HepG2 (cell line): ENCODE results near the gene MTM1. TPM values are rescaled to one million over a fixed set of nuclear protein-coding genes. Genes with fewer than 3 reads are reported as not detected.

ENCODE experiments used
- ATAC-seq: fragments of 200-7000 bp; cut with Tn5 transposase; 3 replicates; pipeline ENCODE4 v1.9.1; 2020; ENCODE audit warnings: mild to moderate bottlenecking, moderate library complexity
- BruUV-seq: library from RNA; stranded (reverse); fragments of 400-500 nt; replicated peaks from 2 replicates; lab custom pipeline; 2021; lab: Mats Ljungman, UMichigan
- CTCF ChIA-PET: fragments of 300-600 bp; formaldehyde crosslinking; extraction: SDS; loops from one replicate; lab custom pipeline; 2021; ENCODE audit warnings: low total read pairs, inconsistent platforms, low intra/inter-chr PET ratio; lab: Yijun Ruan, JAX
- POLR2A ChIA-PET: fragments of 350-600 bp; sonication (Branson Sonifier 250); formaldehyde crosslinking; loops from one replicate; lab custom pipeline; 2020; ENCODE audit warnings: antibody characterized with exemption, inconsistent platforms; lab: Yijun Ruan, JAX
- DNase-seq: peaks from one replicate; pipeline ENCODE4 v3.0.0-alpha.2; 2015; ENCODE audit warnings: low spot score
- FAIRE-seq: peaks from 3 replicates; lab custom pipeline; 2011; peaks lifted over from hg19 to GRCh38; lab: Jason Lieb, UNC
- H2AFZ ChIP-seq: one replicate; pipeline ENCODE4 v1.6.1; 2011; ENCODE audit warnings: low read length, inconsistent platforms
- H3K27ac ChIP-seq: fragments of 300-600 bp; 3 replicates; pipeline ENCODE4 v1.8.0; 2011; ENCODE audit warnings: mixed run types, mild to moderate bottlenecking, mixed read lengths, low read length, inconsistent platforms; ENCODE audit not compliant: insufficient read depth; ENCODE audit errors: extremely low read length
- H3K27me3 ChIP-seq, 2 experiments: fragments of 200-600 bp in 1 of 2; 2 replicates in 1 of 2; 3 replicates in 1 of 2; pipeline versions ENCODE4 v1.6.0 to v1.8.0; 2011; ENCODE audit warnings: low read length in 2 of 2, mild to moderate bottlenecking in 2 of 2, moderate library complexity in 2 of 2, inconsistent platforms in 1 of 2; ENCODE audit not compliant: insufficient read depth in 2 of 2, control insufficient read depth in 1 of 2
- H3K36me3 ChIP-seq, 2 experiments: fragments of 200-600 bp in 1 of 2; replicated peaks in 1 of 2; 2 replicates in 1 of 2; 3 replicates in 1 of 2; pipeline versions ENCODE4 v1.5.1 to v1.8.0; 2011; ENCODE audit warnings: low read length in 2 of 2, inconsistent platforms in 1 of 2; ENCODE audit not compliant: insufficient read depth in 2 of 2, control insufficient read depth in 1 of 2
- H3K4me1 ChIP-seq: 2 replicates; pipeline ENCODE4 v1.5.1; 2012; ENCODE audit warnings: low read length, inconsistent platforms; ENCODE audit not compliant: insufficient read depth
- H3K4me2 ChIP-seq: 2 replicates; pipeline ENCODE4 v1.6.0; 2011; ENCODE audit warnings: low read depth, low read length, inconsistent platforms
- H3K4me3 ChIP-seq, 3 experiments: fragments of 200-600 bp in 1 of 3; sonication (generic), shearing (Covaris generic) in 1 of 3; replicated peaks in 1 of 3; 2 replicates each; pipeline ENCODE4 v1.5.1; 2011 to 2016; ENCODE audit warnings: low read length in 3 of 3, inconsistent platforms in 2 of 3, low read depth in 2 of 3, mild to moderate bottlenecking in 2 of 3, control low read depth in 1 of 3, mixed read lengths in 1 of 3; ENCODE audit not compliant: insufficient read depth in 1 of 3
- H3K79me2 ChIP-seq: one replicate; pipeline ENCODE4 v1.6.1; 2011; ENCODE audit warnings: low read length, inconsistent platforms; ENCODE audit not compliant: insufficient read depth
- H3K9ac ChIP-seq: 2 replicates; pipeline ENCODE4 v1.6.0; 2011; ENCODE audit warnings: mild to moderate bottlenecking, low read depth, low read length, inconsistent platforms; ENCODE audit not compliant: insufficient read depth
- H3K9me3 ChIP-seq: 2 replicates; pipeline ENCODE4 v1.5.1; 2012; ENCODE audit warnings: mild to moderate bottlenecking, low read length
- H4K20me1 ChIP-seq: 2 replicates; pipeline ENCODE4 v1.6.0; 2011; ENCODE audit warnings: inconsistent platforms, mild to moderate bottlenecking, low read length, moderate library complexity; ENCODE audit not compliant: insufficient read depth
- FOXA1 ChIP-seq, 2 experiments: fragments of 450-650 bp in 1 of 2; sonication (generic) in 1 of 2; formaldehyde crosslinking in 1 of 2; IDR thresholded peaks; 2 replicates each; pipeline versions ENCODE4 v1.4.0 to v1.6.1; 2016 to 2020; ENCODE audit warnings: missing genetic modification reagents in 1 of 2
- GABPB1 ChIP-seq: IDR thresholded peaks from 2 replicates; pipeline ENCODE4 v1.6.1; 2016; ENCODE audit warnings: mild to moderate bottlenecking, missing genetic modification reagents, moderate library complexity, missing compliant biosample characterization
- NFIB ChIP-seq: sonication (generic); formaldehyde crosslinking; IDR thresholded peaks from 2 replicates; pipeline ENCODE4 v1.9.0; 2021; ENCODE audit warnings: missing genetic modification reagents, mild to moderate bottlenecking, borderline replicate concordance
- SAP130 ChIP-seq: IDR thresholded peaks from 2 replicates; pipeline ENCODE4 v1.6.1; 2016; ENCODE audit warnings: low read depth
- TBX3 ChIP-seq: fragments of 450-650 bp; IDR thresholded peaks from 2 replicates; pipeline ENCODE4 v1.6.1; 2017; ENCODE audit warnings: antibody characterized with exemption, mild to moderate bottlenecking, inconsistent platforms, borderline replicate concordance
- ZNF225 ChIP-seq: sonication (generic); formaldehyde crosslinking; IDR thresholded peaks from 2 replicates; pipeline ENCODE4 v1.4.0; 2020; ENCODE audit warnings: mild to moderate bottlenecking, missing genetic modification reagents
- ZNF644 ChIP-seq: IDR thresholded peaks from 2 replicates; pipeline ENCODE4 v1.6.1; 2016; ENCODE audit warnings: low read depth
- WGBS: methylation state at CpG from one replicate; pipeline ENCODE4 v1.1.6; 2017; ENCODE audit warnings: low lambda C conversion rate; 5-methylcytosine and 5-hydroxymethylcytosine counted together
- in situ Hi-C: cut with HindIII; loops from 2 replicates; pipeline ENCODE4 v1.10.0; 2017; ENCODE audit warnings: low pct_unique_long_range_greater_than_20kb; ENCODE audit not compliant: extremely low pct_ligation_motif_present
- intact Hi-C: fragments of 100-400 bp; cut with micrococcal nuclease; formaldehyde crosslinking; loops from one replicate; pipeline ENCODE4 v1.10.0; 2022; ENCODE audit not compliant: unreplicated experiment
- polyA plus RNA-seq, 8 experiments: library from polyadenylated mRNA; depleted of rRNA in 3 of 8; stranded (reverse) in 7 of 8; unstranded in 1 of 8; fragments of >200 nt; fragmentation: Illumina TruSeq in 4 of 8; extraction: Trizol in 4 of 8; gene quantifications; 2 replicates each; pipeline versions ENCODE4 v1.2.1 to v1.2.3, GENCODE V29; 2011 to 2016; ENCODE audit warnings: low read depth in 4 of 8, missing spikeins in 1 of 8, mixed read lengths in 1 of 8; ENCODE audit not compliant: insufficient read depth in 1 of 8
- total RNA-seq, 5 experiments: library from RNA; depleted of rRNA; stranded (reverse); fragments of >200 nt; fragmentation: Illumina TruSeq; extraction: Trizol; gene quantifications; 2 replicates each; pipeline ENCODE4 v1.2.3, GENCODE V29; 2016; ENCODE audit warnings: low read depth in 1 of 5
- TF ChIP-seq, protein P1 (sequence below): sonication (generic); formaldehyde crosslinking; conservative IDR thresholded peaks from 2 replicates; pipeline ENCODE4 v1.8.0; 2022; ENCODE audit warnings: mild to moderate bottlenecking, moderate library complexity, missing genetic modification reagents
- TF ChIP-seq, protein P2 (sequence below): sonication (generic); formaldehyde crosslinking; IDR thresholded peaks from 2 replicates; pipeline ENCODE4 v1.5.1; 2020; ENCODE audit warnings: missing genetic modification reagents, mild to moderate bottlenecking, borderline replicate concordance
- TF ChIP-seq, protein P3 (sequence below): IDR thresholded peaks from 2 replicates; pipeline ENCODE4 v1.4.0; 2020; ENCODE audit warnings: mild to moderate bottlenecking, missing genetic modification reagents

MTM1 gene
- total and polyA plus RNA-seq, 2 of the 13 experiments (the other 11 are each of a cell fraction or from before 2014, with no cell fraction given) = 12.0 to 15.2 TPM

DNA sequence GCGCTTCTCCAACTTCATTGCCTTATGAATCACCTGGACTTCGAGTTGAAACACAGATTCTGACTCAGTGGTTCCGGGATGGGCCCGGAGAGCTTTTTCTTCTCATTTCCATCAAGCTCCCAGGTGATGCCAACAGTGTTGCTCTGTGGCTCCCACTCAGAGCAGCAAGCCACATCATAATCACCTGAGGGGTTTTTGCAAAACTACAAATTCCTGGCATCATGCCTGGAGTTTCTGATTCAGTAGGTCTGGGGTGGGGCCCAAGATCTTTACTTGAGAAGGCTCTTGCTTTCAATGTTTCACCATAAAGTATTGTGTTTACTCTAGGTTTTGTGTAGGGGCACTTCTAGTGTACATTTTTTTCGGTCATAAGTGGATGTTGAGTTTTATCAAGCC lies 7.0 kb downstream of the MTM1 start:
- H4K20me1 ChIP-seq = 0 out of 2 replicates have a peak, but pooled peaks cover 3% of the 10 kb centered on the region
- peaks cover 91% of the 10 kb centered on the region for H3K79me2 ChIP-seq
- intact Hi-C loops (no loop called here), in situ Hi-C loops (no loop called here)
- BruUV-seq = no TSS peak
- WGBS = 67% methylated on average over 1 of the region's 5 CpGs
- no peak overlapping the region for H2AFZ ChIP-seq
- H3K9ac ChIP-seq = no peak overlapping the region
- no peak for FAIRE-seq
- DNase-seq = no peak
- ChIA-PET POLR2A (no interaction called here), CTCF (no interaction called here)
- H3K36me3 ChIP-seq = no peaks in the 10 kb centered on the region; a peak in 1 of 5 replicates
- H3K4me1 ChIP-seq = peaks cover 82% of the 10 kb centered on the region
- H3K27ac ChIP-seq = peak overlapping the region; percentile 13
- ATAC-seq = no peak
- no peaks in the 10 kb centered on the region for H3K9me3 ChIP-seq
- no peak overlapping the region for H3K4me3 ChIP-seq
- TF ChIP-seq, protein P1, sequence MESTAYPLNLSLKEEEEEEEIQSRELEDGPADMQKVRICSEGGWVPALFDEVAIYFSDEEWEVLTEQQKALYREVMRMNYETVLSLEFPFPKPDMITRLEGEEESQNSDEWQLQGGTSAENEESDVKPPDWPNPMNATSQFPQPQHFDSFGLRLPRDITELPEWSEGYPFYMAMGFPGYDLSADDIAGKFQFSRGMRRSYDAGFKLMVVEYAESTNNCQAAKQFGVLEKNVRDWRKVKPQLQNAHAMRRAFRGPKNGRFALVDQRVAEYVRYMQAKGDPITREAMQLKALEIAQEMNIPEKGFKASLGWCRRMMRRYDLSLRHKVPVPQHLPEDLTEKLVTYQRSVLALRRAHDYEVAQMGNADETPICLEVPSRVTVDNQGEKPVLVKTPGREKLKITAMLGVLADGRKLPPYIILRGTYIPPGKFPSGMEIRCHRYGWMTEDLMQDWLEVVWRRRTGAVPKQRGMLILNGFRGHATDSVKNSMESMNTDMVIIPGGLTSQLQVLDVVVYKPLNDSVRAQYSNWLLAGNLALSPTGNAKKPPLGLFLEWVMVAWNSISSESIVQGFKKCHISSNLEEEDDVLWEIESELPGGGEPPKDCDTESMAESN (CRISPR knock-in tag) = no peak
- TF ChIP-seq, protein P2, sequence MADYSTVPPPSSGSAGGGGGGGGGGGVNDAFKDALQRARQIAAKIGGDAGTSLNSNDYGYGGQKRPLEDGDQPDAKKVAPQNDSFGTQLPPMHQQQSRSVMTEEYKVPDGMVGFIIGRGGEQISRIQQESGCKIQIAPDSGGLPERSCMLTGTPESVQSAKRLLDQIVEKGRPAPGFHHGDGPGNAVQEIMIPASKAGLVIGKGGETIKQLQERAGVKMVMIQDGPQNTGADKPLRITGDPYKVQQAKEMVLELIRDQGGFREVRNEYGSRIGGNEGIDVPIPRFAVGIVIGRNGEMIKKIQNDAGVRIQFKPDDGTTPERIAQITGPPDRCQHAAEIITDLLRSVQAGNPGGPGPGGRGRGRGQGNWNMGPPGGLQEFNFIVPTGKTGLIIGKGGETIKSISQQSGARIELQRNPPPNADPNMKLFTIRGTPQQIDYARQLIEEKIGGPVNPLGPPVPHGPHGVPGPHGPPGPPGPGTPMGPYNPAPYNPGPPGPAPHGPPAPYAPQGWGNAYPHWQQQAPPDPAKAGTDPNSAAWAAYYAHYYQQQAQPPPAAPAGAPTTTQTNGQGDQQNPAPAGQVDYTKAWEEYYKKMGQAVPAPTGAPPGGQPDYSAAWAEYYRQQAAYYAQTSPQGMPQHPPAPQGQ (CRISPR knock-in tag) = no peak
- TF ChIP-seq, all 625 proteins: peak for 0
- 0 out of 2 replicates have a peak overlapping the region, but pooled peaks have one; percentile 18 for H3K4me2 ChIP-seq
- H3K27me3 ChIP-seq = no peaks in the 10 kb centered on the region

DNA sequence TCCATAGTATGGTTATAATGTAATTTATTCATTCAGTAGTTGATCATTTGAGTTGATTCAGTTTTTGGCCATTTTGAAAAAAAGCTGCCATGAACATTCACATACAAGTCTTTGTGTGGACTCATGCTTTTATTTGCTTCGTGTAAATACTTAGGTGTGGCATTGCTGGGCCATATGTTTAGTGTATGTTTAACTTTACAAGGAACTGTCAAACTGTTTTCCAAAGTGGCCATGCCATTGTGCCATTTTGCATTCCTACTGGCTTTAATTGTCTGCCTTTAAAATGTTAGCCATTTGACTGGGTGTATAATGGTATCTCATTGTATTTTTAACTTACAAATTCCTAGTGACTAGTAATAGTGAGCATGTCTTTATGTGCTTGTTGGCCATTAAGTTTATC lies 8.8 kb downstream of the MTM1 start:
- in situ Hi-C loops (no loop called here), intact Hi-C loops (no loop called here)
- Histone ChIP-seq H2AFZ (no peak overlapping the region), H3K27me3 (no peaks in the 10 kb centered on the region), H3K4me1 (peaks cover 88% of the 10 kb centered on the region), H3K27ac (no peak overlapping the region), H3K79me2 (peaks cover 87% of the 10 kb centered on the region), H4K20me1 (peaks cover 6% of the 10 kb centered on the region; the same call in 1 of the 2 replicates), H3K9me3 (no peaks in the 10 kb centered on the region), H3K4me3 (no peak overlapping the region), H3K4me2 (peak overlapping the region; percentile 27; the same call in 1 of the 2 replicates), H3K9ac (no peak overlapping the region), H3K36me3 (no peaks in the 10 kb centered on the region; a peak in 1 of 5 replicates)
- ChIA-PET POLR2A (no interaction called here), CTCF (no interaction called here)
- FAIRE-seq (peak; percentile 75), ATAC-seq (peak; percentile 37; the same call in 2 of the 3 replicates), DNase-seq (peak; percentile 54)
- 8% methylated on average over 1 of the region's 1 CpG for WGBS
- BruUV-seq = no TSS peak
- TF ChIP-seq TBX3 (peak; percentile 82; the same call in 1 of the 2 replicates), FOXA1 (IDR thresholded peaks at IDR 0.05) (no peak), FOXA1 (CRISPR knock-in tag; IDR thresholded peaks at IDR 0.05) (peak; percentile 17; the same call in 1 of the 2 replicates), ZNF225 (CRISPR knock-in tag) (no peak), ZNF644 (CRISPR knock-in tag) (peak; percentile 89), SAP130 (CRISPR knock-in tag) (peak; percentile 55), GABPB1 (no peak), NFIB (CRISPR knock-in tag) (no peak)
- TF ChIP-seq, protein P3, sequence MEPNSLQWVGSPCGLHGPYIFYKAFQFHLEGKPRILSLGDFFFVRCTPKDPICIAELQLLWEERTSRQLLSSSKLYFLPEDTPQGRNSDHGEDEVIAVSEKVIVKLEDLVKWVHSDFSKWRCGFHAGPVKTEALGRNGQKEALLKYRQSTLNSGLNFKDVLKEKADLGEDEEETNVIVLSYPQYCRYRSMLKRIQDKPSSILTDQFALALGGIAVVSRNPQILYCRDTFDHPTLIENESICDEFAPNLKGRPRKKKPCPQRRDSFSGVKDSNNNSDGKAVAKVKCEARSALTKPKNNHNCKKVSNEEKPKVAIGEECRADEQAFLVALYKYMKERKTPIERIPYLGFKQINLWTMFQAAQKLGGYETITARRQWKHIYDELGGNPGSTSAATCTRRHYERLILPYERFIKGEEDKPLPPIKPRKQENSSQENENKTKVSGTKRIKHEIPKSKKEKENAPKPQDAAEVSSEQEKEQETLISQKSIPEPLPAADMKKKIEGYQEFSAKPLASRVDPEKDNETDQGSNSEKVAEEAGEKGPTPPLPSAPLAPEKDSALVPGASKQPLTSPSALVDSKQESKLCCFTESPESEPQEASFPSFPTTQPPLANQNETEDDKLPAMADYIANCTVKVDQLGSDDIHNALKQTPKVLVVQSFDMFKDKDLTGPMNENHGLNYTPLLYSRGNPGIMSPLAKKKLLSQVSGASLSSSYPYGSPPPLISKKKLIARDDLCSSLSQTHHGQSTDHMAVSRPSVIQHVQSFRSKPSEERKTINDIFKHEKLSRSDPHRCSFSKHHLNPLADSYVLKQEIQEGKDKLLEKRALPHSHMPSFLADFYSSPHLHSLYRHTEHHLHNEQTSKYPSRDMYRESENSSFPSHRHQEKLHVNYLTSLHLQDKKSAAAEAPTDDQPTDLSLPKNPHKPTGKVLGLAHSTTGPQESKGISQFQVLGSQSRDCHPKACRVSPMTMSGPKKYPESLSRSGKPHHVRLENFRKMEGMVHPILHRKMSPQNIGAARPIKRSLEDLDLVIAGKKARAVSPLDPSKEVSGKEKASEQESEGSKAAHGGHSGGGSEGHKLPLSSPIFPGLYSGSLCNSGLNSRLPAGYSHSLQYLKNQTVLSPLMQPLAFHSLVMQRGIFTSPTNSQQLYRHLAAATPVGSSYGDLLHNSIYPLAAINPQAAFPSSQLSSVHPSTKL (CRISPR knock-in tag) = peak; percentile 41
